ENCODE results near the gene KRTAP17-1.
"Not testable (repeated sequence)": the region's sequence is repeated elsewhere in the genome, so short reads cannot be mapped to it uniquely, and the experiment has no call there.

KRTAP17-1 gene

DNA sequence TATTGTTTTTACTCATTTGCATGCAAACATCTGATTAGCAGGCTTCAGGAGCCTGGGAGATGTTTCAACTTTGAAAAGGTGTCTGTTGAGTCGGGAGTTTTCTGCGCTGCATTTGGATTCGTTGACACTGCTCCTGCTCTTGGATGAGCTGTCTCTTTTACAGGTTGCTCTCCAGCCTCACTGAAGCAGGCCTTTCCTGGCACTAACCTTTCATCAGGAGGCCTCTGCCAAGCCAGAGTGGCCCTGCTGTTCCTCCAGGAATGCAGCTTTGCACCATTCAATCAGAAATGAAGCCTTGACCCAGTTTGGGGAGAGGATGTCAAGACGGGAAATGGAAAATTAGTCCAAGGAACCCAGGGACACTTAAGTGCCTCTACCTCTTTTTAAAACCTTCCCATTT is 12.5 kb downstream of the KRTAP17-1 start:
- no peak for DNase-seq (ENCODE audit: low read depth)

DNA sequence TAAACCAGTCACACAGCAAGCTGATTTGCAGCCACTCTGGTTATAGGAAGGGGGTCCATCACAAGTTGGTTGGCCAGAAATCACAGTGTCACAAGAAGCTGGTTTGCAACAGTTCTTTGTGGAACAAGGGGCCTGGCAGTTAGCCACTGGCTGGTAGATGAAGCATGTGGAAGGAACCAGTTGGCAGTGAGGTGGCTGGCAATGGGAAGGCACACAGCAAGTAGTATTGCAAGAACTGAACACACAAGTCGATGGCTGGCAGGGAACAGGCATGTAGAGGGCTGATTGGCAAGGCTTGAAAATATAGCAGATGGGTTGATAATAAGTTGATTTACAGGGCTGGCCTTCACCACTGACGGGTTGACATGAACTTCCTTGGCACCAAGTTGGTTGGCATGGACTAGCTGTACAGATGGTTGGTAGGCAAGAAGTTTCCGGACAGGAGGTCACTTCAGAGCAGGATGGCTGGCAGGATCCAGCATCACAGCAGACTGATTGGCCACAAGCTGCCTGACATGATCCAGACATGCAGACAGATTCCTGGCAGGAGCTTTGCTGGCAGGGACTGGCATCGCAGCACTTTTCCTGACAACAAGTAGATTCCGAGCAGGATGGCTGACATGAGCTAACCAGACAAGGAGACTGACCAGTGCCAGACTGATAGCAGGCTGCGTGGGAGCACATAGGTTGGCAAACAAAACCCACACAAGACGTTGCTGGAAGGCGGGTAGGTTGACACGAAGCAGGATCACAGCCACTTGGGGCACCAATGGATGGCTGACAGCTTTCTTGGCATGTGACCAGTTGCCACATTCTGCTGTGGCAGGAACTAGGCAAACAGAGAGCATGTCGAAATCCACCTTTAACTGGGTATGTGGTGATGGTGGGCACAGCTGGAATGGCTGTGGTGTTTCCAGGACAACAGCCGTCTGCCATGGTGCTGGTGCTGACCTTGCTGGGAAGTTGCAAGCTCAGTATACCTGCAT is 13.3 kb downstream of the KRTAP17-1 start, which contains the start of gene KRTAP29-1:
TSS of gene KRTAP29-1 (minus strand) at position 936 of the 986 bp plus-strand sequence. CDS start at position 936, 0 bp downstream.
- DNase-seq (ENCODE audit: low read depth), result no peak

DNA sequence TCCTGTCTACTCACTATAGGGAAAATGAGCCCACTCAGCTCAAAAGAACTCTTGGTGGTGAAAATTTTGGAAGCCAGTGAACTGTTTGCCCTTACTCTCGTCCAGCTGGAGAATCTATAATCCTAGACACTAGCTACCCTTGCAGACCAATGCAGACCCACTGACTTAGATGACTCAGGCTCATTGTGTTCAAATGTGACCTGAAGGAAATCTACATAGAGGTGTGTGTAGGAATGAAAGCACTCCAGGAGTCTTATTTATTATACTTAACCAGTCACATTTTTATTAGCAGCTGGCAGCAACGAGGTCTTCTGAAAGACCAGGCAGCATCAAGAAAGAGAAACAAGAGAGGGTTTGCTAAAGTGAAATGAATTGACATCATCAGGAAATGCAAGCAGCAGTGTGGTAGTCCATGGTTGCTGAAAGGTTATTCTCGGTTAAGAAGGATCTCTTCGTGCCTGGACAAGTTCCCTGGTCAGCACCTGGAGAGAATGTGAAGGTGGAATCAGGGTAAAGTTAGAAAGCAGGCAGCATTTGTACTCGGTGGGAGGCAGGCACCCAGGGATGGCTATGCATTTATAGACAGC is 14.2 kb downstream of the KRTAP17-1 start:
- DNase-seq (ENCODE audit: low read depth), result no peak

DNA sequence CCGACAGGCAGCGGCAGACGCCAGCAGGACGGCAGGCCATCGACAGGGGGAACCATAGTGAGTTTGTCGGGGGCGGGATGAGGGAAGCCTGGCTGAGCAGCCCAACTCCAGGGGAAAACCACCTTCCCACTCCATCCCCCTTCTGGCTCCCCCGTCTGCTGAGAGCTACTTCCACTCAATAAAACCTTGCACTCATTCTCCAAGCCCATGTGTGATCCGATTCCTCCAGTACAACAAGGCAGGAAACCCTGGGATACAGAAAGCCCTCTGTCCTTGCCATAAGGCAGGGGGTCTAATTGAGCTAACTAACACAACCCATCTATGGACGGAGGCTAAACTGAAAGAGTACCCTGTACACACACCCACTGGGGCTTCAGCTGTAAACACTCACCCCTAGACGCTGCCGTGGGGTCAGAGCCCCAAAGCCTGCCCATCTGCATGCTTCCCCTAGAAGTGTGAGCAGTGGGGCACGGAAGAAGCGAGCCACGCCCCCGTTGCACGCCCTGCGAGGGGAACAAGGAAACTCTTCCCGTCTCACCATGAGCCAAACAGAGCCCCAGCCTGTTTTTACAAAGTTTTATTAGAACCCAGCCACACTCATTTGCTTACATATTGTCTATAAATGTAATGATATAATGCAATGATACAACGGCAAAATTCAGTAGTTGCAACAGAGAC is 16.9 kb downstream of the KRTAP17-1 start:
- DNase-seq (ENCODE audit: low read depth), result no peak

DNA sequence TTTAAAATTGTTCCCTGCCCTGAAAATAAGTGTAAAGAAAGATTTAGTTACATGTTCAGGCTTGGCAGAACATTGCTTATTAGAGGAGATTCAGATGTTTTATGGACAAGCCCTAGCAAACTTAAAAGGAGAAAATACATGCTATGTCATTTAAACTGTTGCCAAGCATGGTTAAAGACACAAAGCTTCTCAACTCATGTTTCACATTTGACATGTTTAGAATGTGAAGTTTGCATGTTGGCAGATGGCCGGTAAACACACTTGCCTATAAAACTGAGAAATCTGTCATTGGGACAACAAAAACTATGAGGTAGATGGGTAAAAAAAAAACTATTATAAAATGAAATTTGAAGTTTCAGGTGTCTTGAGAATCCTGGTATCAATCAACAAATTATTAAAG is 18.7 kb downstream of the KRTAP17-1 start:
- no peak for DNase-seq (ENCODE audit: low read depth)

DNA sequence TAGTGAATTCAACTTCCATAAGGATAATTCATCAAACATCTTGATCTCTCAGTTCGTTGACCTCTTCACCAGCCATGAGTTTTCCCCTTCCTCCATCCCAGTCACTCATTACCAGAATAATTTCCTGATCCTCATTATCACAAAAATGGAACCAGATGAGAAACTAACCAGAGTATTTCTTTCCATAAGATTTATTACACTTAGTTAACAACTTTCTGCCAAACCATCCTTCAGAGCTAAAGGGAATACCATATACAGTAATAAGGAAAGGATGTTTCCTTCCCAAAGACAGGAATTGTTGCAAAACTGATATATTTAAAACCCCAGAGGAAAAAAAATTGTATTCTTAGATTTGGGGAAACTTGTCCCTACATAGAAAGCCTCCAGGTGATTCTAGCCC is 21.5 kb downstream of the KRTAP17-1 start:
- DNase-seq (ENCODE audit: low read depth), result no peak

DNA sequence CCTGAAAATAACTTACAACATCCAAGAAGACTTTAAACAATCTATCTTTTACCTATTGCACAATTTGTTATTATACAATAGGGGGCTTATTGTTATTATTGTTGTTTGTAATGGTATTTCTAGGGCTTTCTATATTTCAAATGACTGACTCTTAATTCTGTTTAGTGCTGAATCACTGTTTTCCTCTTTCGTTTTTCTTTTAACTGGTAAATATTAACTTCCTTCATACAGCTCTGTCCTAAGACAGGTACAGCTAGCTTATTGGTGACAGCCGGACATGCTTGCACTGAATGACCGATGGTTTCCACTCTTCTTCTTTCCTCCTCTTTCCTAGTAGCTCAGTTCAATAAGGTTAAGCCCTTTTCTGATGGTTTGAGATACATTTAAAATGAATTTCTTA is 28.5 kb downstream of the KRTAP17-1 start:
- DNase-seq (ENCODE audit: low read depth), result no peak

DNA sequence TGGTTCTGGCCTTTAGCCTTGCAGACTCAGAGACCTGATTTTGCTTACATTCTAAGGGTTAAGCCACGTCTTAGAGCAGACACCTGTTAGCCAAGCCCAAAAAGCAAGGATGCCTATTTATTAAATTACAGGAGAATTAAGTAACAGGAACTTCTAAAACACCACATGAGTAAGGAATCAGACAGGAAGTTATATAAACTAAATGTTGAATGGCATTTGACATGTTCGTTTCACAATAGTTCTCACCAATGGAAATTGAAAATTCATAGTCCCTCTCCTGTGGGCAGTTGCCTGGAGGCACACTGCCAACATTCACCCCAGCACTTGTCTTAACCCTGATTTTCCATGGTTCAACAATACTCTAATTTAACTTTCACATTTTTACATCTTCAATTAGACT is 31.0 kb downstream of the KRTAP17-1 start:
- DNase-seq (ENCODE audit: low read depth), result no peak

DNA sequence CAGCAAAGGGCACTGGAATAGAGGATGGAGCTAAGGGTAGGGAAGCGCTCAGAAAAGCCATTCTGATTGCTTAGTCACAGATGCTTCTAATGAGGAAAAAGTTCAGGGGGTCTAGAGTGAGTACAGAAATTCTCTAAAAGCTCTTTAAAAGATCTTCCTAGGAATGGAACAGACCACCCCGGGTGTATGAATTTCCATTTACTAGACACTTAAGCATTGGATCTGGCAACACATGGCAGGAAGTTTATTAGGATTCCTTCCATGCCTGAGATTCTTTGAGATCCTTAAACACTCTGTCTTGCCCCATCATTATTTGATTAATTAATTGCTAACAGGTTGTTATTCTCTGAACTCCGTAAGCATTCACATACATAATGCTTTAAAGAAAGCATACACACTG is 31.5 kb downstream of the KRTAP17-1 start:
- DNase-seq (ENCODE audit: low read depth), result no peak

DNA sequence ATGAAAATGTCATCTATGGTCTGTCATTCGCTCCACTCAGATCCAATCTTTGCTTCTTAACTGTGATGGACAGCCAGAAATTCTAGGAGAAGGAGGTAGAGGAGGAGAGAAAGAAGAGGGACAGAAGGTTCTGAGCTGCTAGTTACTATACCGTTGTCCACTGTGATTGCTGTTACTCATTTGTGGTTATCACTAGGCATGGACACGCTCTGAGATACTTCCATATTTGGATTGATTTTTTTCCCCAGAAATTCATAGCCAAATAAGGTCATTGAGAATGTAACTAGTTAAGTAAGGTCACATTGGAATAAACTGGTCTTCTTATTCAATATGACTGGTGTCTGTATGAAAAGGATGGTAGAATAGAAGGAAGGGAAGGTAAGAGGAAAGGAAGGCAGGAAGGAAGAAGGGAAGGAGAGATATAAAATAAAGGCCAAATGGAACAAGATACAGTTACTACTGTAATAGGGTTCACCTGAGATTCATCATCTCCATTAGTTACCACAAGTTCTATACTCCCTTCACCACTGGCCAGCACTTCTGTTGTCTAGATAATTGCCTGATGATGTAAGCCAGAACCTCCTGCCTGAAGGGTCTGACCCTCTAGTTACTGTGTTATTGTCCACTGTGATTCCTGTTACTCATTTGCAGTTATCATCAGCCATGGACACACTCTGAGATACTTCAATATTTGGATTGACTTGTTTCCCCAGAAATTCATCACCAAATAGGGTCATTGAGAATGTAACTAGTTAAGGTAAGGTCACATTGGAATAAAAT is 37.1 kb downstream of the KRTAP17-1 start:
- DNase-seq (ENCODE audit: low read depth), result no peak

DNA sequence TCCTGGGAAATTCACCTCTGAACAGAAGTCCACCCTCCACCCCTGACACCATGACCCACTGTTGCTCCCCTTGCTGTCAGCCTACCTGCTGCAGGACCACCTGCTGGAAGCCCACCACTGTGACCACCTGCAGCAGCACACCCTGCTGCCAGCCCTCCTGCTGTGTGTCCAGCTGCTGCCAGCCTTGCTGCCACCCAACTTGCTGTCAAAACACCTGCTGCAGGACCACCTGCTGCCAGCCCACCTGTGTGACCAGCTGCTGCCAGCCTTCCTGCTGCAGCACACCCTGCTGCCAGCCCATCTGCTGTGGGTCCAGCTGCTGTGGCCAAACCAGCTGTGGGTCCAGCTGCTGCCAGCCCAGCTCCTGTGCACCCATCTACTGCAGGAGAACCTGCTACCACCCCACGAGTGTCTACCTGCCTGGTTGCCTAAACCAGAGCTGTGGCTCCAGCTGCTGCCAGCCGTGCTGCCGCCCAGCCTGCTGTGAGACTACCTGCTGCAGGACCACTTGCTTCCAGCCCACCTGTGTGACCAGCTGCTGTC is 39.8 kb downstream of the KRTAP17-1 start, which contains the start of gene KRTAP9-7:
TSS of gene KRTAP9-7 (plus strand) at position 51 of the 543 bp plus-strand sequence. CDS start at position 51, 0 bp downstream.
- DNase-seq (ENCODE audit: low read depth), result not testable (repeated sequence)

DNA sequence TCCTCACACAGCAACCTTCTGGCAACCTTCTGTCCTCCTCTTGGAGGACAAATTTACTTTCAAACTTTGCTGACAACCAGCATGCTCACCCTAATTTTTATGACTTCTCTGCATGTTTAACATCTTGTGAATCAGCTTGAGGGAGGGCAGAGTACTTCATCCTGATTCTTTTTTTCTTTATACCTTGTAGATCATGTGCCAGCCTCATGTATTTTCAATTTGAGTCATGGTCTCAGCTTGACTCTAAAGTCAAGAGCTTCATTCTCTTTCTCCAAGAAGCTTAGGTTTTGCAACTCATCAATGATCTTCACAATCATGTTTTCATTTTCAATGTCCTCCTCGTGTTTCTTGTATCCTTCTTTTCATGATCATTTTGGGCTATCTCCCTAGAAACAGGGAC is 43.7 kb downstream of the KRTAP17-1 start:
- DNase-seq (ENCODE audit: low read depth), result no peak

DNA sequence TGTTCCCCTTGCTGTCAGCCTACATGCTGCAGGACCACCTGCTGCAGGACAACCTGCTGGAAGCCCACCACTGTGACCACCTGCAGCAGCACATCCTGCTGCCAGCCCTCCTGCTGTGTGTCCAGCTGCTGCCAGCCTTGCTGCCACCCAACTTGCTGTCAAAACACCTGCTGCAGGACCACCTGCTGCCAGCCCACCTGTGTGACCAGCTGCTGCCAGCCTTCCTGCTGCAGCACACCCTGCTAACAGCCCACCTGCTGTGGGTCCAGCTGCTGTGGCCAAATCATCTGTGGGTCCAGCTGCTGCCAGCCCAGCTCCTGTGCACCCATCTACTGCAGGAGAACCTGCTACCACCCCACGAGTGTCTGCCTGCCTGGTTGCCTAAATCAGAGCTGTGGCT is 44.2 kb downstream of the KRTAP17-1 start:
- not testable (repeated sequence) for DNase-seq (ENCODE audit: low read depth)

DNA sequence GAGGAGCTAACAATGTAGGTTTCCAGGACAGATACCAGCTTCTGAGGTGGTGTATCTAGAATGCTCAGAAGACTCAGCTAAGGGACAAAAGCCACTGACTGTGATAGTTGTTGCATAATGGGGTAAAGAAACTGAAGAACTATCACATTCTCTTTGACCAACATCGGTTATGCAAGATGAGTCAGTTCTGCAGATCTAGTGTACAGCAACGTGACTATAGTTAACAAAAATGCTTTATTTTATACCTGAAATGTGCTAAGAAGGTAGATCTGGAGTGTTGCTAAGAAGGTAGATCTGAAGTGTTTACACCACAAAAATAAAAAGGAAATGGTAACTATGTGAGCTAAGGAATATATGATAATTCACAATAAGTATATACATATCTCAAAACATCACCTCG is 47.8 kb downstream of the KRTAP17-1 start:
- no peak for DNase-seq (ENCODE audit: low read depth)

DNA sequence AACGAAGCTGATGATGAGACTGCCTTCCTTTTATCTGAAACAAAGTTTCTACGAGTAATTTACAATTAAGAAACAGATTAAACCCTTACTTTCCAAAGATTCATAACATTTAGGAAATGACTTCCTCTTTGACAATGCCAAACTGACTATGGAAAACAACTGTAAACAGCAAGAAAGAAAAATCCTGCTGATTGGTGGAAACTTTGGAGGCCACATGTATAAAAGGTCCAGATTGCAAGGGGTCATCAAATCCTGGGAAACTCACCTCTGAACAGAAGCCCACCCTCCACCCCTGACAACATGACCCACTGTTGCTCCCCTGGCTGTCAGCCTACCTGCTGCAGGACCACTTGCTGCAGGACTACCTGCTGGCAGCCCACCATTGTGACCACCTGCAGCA is 50.4 kb downstream of the KRTAP17-1 start, which contains the start of gene KRTAP9-6:
TSS of gene KRTAP9-6 (plus strand) at position 301 of the 400 bp plus-strand sequence. CDS start at position 301, 0 bp downstream.
- no peak for DNase-seq (ENCODE audit: low read depth)

All from activated T-helper 9 cell treated with anti-CD3 and anti-CD28 coated beads, Interleukin-2, amount 50 U/mL, for 16 hours (primary cell).